GM19023 (cell line): ENCODE data around the gene TMEM171.

ENCODE experiments used
- ATAC-seq: cut with Tn5 transposase; IDR thresholded peaks from one replicate; pipeline ENCODE4 v1.9.1; 2021; ENCODE audit warnings: mild to moderate bottlenecking, moderate library complexity; ENCODE audit not compliant: unreplicated experiment

TMEM171 gene

GRCh38 chr5:73151766-73152410 is 31.5 kb downstream of the TMEM171 start:
- no peak for ATAC-seq

DNA sequence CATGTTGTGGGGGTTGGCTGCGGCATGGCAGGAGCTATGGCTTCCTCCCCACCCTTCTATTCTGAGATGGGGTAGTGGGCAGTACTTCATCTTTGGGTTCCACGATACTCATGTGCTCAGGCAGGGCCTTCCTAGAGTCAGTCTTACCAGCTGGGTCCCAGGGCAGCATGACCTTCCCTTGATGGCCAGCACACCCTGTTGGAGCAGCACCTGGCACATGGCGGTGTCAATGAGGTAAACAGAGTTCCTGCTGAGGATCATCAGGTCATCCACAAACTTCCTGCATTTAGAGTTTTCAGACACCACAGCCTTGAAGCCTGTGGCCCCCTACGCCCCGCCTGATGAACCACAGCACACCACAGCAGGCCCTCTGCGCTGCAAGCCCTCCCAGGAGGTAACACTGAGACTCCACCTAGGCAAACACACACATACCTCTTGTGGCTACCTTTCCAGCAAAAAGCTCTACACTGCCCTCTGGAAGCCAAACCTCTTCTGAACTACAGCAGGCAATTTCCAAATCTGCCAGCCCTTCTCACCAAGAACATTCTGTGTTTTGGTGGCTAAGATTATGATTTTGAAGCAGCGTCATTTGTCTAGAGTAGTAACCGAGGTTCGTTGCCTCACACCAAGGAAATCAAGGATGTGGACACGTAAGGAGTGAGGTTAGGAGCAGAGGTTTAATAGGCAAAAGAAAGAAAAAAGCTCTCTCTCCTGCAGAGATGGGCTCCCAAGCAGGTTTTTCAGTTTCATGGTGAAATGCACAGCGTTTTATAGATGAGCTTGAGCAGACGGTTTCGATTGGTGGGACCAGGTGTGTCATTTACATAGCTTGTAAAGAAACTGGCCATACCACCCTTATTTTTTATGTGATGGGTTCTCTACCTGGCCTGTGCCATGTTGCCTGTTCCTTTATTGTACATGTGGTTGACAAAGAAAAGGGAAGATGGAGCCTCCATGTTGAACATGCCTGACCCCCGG is 32.3 kb downstream of the TMEM171 start:
- no peak for ATAC-seq

GRCh38 chr5:73153513-73153912 is 33.1 kb downstream of the TMEM171 start:
- ATAC-seq: no peak

GRCh38 chr5:73154208-73155006 is 34.0 kb downstream of the TMEM171 start:
- no peak for ATAC-seq

DNA sequence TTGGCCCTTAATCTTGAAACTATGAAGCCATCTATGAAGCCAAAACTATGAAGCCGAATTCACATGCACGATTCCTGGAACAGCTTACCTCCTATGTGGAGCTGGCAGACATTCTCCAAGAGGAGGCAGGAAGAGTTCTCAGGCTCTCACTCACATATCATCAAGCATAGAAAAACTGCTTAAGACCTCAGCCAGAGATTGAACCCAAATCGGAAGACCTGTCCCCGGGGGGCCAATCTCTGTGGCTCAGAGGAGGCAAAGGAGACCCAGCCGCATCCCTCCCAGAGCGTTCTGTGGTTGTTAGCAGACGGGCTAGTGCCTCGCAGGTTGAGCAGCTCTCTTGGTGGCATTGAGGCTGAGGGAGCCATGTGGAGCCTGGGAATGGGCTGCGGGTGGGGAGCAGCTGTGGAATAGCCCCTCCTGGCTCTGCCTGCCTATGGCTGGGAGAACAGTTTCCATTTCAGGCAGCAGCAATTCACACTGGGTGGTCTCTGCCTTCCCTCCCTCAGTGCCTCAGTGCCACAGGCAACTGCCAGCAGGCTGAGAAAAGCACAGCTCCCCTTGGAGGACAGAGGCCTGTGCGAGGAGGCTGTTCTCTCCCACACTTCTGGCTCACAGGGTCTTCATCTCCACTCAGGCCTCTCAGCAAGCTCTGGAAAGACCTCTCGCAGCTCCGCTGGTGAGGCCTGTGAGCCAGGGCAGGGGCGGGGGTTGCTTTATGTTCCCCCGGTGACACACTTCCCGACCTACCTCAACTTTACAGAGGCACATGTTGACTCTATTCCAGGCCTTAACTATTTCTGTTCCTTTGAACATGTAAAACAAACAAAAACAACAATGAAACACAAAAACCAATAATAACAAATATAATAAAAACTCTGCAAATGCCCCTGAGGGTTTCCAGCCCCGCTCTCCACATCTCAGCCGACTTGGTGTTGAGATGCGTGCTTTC is 35.2 kb downstream of the TMEM171 start:
- ATAC-seq: no peak

GRCh38 chr5:73157414-73158303 is 37.3 kb downstream of the TMEM171 start:
- ATAC-seq: no peak

GRCh38 chr5:73158313-73158712 is 37.9 kb downstream of the TMEM171 start:
- no peak for ATAC-seq

DNA sequence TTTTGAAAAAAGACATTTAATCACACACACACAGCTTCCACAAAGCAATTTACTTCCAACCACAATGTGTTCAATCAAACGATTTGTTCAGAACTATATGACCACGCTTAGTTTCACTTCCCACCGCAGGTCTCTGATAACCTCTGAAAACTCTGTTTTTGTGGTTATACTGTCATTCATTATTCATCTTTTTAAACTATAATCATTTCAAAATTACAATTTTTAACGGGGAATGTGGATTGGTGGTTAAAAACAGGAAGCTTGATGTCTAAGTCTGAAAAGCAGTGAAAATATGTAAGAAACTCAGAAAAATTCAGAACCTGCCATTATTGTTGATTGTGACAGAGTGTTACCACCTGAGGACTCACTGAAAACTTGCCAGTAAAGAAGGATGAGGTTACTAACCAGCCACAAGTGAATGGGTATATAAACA is 39.9 kb downstream of the TMEM171 start:
- no peak for ATAC-seq

DNA sequence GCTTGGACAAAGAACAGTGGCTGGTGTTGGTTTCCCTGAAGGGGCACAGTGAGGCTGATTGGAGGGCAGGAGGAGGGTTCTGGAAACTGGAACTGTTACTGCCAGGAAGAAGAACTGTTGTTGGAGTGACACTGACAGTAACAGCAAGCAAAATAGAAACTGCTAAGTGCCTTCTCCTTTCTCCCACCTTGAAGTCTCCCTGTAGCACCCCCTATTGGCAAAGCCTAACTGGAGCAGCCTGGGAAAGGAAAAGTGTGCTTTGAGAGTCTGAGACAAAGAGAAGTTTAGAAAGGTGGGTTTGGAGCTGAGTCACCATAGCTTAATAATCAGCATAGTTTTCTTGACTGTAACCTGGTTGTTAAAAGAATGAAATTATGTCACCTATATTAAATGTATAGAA is 50.1 kb downstream of the TMEM171 start:
- ATAC-seq: no peak

- ATAC-seq: no peak
Observed at GRCh38 chr5:73171495-73171894, 51.1 kb downstream of the TMEM171 start.

DNA sequence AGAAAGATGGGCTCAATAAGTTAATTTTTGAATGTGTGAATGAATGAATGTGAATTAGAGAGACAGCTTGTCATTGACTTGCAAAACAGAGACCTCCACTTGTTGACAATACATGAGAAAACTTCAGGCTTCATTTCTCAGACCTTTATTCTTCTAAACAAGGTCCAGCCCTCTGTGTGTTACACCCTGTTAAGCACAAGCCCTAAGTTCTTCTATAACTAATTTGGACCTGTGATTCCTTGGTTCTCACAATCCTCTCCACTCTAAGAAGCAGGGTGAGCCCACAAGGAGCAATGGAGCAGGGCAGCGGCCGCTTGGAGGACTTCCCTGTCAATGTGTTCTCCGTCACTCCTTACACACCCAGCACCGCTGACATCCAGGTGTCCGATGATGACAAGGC is 52.6 kb downstream of the TMEM171 start, which contains the start of gene TMEM174:
TMEM174 (plus strand) TSS at position 243 of the 400 bp plus-strand sequence; CDS start at position 294, 51 bp downstream.
- ATAC-seq: no peak

- ATAC-seq: no peak
Observed at GRCh38 chr5:73174100-73174815, 53.9 kb downstream of the TMEM171 start.

- no peak for ATAC-seq
Observed at GRCh38 chr5:73176250-73176649, 55.9 kb downstream of the TMEM171 start.

DNA sequence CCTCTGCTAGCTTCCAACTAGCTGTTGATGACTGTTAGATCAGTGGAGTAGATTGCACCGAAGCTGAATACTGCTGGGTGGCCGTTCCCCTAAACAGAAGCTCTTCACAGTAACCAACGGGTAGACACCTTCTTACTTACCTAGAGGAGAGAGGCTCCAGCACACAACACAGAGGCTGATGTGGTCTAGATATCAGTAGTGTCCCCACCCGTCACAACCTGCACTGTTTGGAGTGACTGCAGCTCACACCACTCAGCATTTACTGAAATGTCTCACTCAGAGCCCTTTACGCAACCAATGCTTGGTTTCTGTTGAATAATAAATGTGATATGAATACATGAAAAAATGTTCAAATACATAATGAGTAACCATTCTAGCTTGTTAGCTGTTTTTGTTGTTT is 57.9 kb downstream of the TMEM171 start:
- ATAC-seq: no peak

GRCh38 chr5:73179730-73180129 is 59.4 kb downstream of the TMEM171 start:
- no peak for ATAC-seq

DNA sequence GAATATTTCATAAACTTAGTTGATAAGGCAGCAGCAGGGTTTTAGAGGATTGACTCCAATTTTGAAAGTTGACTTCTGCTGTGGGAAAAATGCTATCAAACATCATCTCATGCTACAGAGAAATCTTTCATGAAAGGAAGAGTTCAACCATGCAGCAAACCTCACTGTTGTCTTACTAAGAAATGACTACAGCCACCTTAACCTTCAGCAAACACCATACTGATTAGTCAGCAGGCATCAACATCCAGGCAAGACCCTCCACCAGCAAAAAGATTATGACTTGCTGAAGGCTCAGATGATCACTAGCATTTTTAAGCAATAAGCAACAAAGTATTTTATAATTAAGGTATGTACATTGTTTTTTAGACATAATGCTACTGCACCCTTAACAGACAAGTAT is 60.2 kb downstream of the TMEM171 start:
- ATAC-seq: no peak
